ENCODE results near the gene KCTD19.
A peak's percentile ranks its signal among the peaks of the same experiment; 100 is the strongest.

KCTD19 gene

GRCh38 chr16:67312719-67313118 is 13.8 kb downstream of the KCTD19 start:
- DNase-seq = no peak

- peak; percentile 53 for DNase-seq
Measured at GRCh38 chr16:67311607-67312488, 14.7 kb downstream of the KCTD19 start.

- DNase-seq = no peak
Measured at GRCh38 chr16:67310561-67310960, 16.0 kb downstream of the KCTD19 start.

GRCh38 chr16:67305216-67306071 is 21.1 kb downstream of the KCTD19 start:
- DNase-seq = no peak

- no peak for DNase-seq
Measured at GRCh38 chr16:67304020-67304419, 22.5 kb downstream of the KCTD19 start.

GRCh38 chr16:67302970-67303369 is 23.6 kb downstream of the KCTD19 start:
- no peak for DNase-seq

- no peak for DNase-seq
Measured at GRCh38 chr16:67302076-67302475, 24.5 kb downstream of the KCTD19 start.

- peak; percentile 86 for DNase-seq
Measured at GRCh38 chr16:67301080-67301782, 25.3 kb downstream of the KCTD19 start.

- no peak for DNase-seq
Measured at GRCh38 chr16:67299269-67299668, 27.3 kb downstream of the KCTD19 start.

GRCh38 chr16:67298277-67298676 is 28.3 kb downstream of the KCTD19 start:
- DNase-seq = no peak

GRCh38 chr16:67296420-67296819 is 30.1 kb downstream of the KCTD19 start:
- DNase-seq = peak; percentile 61

GRCh38 chr16:67294938-67295361 is 31.6 kb downstream of the KCTD19 start:
- DNase-seq = no peak

GRCh38 chr16:67294171-67294757 is 32.3 kb downstream of the KCTD19 start:
- no peak for DNase-seq

- DNase-seq = no peak
Measured at GRCh38 chr16:67291461-67291860, 35.1 kb downstream of the KCTD19 start.

- DNase-seq = no peak
Measured at GRCh38 chr16:67287960-67288359, 38.6 kb downstream of the KCTD19 start.

GRCh38 chr16:67286441-67287235 is 39.9 kb downstream of the KCTD19 start:
- DNase-seq = no peak

- DNase-seq = no peak
Measured at GRCh38 chr16:67284699-67285646, 41.6 kb downstream of the KCTD19 start.

- no peak for DNase-seq
Measured at GRCh38 chr16:67283826-67284555, 42.5 kb downstream of the KCTD19 start.

- no peak for DNase-seq
Measured at GRCh38 chr16:67283039-67283825, 43.3 kb downstream of the KCTD19 start.

Measured in left hindlimb (tissue), 1 donor.